Tongue (tissue), 2 donors: ENCODE results near the gene STARD5. TPM values are rescaled to one million over a fixed set of nuclear protein-coding genes. Genes with fewer than 3 reads are reported as not detected.
"Not testable (repeated sequence)": the region's sequence is repeated elsewhere in the genome, so short reads cannot be mapped to it uniquely, and the experiment has no call there.

Experiments
- DNase-seq: peaks from one replicate; pipeline ENCODE4 v3.0.0-alpha.2; 2015
- total RNA-seq: library from RNA; depleted of rRNA; stranded (reverse); fragments of >200 nt; gene quantifications from one replicate; pipeline ENCODE4 v1.2.3, GENCODE V29; 2014

STARD5 gene, protein sequence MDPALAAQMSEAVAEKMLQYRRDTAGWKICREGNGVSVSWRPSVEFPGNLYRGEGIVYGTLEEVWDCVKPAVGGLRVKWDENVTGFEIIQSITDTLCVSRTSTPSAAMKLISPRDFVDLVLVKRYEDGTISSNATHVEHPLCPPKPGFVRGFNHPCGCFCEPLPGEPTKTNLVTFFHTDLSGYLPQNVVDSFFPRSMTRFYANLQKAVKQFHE
- total RNA-seq = 4.2 TPM

DNA sequence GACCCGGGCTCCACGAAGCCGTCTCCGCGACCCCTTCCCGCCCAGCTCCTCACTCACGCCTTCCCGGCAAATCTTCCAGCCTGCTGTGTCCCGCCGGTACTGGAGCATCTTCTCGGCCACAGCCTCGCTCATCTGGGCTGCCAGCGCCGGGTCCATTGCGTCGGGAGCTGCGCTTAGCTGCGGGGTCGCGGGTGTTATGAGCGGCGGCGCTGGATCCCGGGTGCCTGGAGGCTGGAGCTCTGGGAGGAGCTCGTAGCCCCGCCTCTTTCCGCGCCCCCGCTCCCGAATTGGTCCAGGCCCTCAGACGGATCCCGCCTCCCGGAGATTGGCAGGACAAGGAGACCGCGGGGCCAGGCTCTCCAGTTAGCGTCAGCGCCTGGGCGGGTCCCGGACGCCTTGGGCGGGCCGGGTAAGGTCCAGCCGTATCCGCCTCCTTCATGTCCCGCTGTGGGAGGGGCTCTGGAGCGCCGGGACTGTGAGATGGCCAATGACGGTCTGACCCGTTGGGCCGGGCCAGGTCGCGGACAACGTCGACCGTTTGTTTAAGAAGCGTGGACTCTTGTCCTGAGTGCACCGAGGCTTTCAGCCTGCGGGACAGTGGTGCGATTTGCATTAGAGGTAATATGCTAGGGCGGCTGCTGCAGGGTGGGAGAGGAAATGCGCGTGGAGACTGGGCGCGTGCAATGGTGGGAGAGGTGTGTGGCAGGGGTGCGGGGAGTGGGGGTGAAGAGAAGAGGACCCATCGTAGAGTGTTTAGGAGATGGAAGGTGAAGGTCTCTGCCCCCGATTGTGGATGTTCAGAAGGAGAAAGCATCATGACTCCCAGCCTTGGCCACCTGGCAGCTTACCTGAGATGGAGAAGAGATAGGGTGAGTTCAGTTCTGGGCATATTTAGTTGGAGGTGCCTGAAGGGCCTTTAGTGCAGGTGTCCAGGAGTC lies at the start of gene STARD5:
Gene STARD5, minus strand, starts transcription at position 198 of the 938 bp plus-strand sequence. Its CDS starts 42 bp downstream, at position 156.
- peak; percentile 99 for DNase-seq

DNA sequence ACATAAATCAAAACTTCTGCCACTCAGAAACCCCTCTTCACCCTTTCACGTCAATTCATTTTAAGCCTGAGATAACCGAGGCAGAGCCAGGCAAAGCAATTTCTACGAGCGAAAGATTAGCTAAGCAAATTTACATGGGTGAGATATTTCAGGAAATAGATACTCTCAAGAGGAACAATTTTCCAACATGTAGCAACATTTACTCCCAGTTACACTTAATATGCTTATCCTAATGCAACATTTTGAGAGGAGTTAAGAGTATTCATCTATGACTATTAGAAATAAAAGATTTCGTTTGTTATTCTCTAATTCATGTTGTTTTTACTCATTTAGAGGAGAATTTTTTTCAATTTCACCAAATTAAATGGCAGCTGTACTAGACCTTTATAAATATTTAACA lies 49.2 kb upstream of the STARD5 start:
- DNase-seq = no peak

DNA sequence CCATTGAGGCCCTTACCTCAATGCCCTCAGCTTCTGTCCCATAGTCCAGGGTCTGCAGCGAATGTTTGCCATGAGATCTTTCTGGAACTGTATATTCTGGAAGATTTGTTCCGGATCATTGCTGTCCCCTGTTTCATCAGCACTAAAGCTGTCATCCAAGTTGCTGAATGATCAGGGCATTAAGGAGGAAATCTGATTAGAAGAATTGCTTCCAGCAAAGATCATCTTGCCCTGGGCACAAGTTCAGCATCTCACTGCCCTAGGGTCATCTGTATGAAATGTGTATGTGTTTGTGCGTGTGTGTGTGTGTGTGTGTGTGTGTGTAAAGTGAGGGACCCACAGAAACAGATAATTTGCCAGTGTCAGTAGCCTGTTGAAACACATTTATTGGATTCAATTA lies 48.6 kb upstream of the STARD5 start:
- no peak for DNase-seq

DNA sequence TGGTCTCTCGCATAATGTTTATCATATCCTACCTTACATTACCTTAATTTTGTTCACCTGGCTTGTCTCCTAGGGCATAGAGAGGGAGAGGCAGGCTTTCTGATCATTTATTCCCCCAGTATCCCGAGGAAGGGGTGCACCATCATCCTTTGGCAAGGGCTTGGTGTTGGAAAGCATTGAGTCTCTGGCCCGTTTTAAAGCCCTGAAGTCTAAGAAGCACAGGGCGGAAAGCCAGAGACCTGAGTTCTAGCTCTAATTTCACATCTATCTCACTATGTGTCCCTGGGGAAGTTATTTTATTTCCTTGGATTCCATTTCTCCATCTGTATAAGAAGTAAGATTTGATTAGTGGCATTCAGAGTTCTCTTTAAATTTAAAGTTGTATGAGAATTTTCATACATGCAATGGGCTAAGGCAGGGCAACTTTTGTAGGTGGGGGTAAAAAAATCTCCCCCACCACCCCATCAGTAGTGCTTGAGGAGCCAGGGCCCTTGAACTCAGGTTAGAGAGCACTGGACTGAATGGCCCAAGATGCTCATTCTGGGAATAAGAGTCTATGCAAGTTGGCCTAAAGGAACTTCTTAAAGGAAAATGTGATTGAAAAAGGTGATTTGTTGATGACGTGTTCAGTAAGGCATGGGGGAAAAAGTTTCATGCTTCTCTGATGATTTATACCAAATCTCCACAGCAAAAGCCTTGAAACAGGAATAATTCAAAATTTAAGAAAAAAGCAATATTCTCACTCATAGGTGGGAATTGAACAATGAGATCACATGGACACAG lies 40.0 kb upstream of the STARD5 start:
- DNase-seq = no peak

DNA sequence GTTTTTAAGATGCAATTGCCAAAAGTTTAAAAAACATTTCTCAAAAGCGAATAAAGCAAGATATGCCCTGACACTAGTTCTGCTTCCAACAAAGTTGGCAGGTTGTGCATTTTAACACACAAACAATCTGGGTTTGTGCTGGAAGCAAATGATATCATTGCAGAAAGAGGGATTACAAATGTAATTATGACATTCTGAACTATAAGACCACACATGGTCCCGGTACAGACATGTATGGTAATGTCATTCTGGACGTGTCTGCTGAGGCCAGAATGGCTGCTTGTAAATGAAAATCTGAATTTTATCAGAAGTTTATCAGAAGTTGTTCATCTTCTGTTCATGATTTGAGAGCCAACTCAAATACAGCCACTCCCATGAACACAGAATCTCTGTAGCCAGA lies 39.3 kb upstream of the STARD5 start:
- DNase-seq = no peak

DNA sequence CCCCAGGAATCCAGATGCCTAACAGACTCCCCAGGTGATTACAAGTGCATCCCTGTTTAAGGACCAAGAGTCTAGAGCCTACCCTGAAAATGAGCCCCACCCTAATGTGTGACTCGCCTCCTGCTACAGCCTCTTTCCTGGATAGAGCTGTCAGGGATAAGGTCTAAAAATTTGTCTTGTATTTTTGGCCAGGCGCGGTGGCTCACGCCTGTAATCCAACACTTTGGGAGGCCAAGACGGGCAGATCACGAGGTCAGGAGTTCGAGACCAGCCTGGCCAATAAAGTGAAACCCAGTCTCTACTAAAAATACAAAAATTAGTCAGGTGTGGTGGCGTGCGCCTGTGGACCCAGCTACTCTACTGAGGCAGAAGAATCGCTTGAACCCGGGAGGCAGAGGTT lies 38.8 kb upstream of the STARD5 start:
- no peak for DNase-seq

DNA sequence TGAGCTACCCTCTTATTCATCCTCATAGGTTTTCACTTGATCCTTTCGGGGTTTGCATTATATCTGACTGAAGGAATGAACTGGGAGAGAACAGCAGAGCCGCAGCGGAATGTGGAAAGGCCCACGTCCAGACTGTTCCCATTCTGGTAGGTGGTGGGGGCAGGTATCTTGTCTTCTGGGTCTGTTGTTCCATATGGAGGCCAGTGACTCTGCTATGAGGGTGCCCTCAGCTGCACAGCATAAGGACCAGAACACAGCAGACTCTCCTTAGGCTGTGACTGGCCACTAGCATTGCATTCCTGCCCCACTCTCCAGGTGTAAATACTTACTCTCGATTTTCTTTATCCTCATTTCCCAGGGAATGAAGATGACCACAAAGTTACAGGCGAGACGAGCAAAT lies 38.0 kb upstream of the STARD5 start:
- no peak for DNase-seq

DNA sequence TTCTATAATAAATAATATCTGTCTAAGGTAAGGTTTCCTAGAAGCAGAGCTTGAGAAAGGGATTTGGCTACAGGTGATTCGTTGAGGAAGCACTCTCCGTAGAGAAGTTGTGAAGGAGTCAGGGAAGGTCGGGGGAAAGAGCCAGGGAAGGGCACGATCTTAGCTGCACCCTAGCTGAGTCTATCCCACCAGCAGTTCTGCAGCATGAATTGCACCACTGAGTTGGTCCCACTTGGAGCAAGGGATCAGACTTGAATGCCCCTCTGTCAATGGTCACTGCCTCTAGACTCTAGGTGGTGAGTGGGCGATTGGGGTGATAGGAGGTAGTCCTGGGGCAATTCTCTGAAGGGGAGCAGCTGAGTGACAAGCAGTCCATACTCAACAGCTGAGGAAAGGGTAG lies 36.5 kb upstream of the STARD5 start:
- no peak for DNase-seq

DNA sequence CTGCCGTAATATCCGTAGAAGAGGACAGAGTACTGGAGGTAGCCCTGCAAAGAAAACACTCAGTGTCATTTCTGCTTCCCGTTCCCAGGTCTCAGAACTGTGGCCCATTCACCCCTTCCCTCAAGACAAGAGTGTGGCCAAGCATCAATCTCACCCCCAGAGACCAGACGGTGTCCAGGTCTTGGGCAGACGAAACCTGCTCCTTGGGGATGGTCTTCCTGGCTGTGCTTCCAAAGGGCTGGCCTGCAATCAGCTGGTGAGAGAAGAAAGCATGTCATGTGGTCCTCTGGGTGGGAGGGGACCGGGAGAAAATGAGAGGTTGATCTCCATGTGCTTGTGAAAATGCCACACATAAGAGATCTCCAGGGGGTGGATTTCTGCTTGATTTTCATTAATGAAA lies 34.3 kb upstream of the STARD5 start:
- DNase-seq = no peak

DNA sequence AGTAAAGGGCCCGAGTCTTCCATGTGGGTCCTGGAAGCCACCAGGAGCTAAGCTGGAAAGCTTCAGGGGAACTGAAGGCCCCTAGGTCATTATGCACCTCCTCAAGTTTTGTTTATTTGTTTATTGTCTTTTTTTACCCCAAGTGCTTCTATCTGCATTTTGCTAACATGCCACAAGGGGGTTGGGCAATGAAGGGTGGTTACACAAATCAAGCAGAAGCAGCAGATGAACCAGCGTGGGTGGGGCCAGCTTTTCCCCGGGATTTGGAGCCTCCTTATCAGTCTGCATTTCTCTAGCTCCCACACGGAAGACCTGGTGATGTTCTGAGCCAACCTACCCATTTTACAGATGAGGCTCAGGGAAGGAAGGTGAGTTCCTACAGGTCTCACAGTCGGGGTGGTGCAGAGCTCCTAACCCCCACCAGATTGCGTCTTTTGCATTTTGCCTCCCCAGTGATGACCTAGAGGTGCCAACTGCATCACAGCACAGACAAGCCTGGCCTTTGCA lies 33.3 kb upstream of the STARD5 start:
- DNase-seq = no peak

DNA sequence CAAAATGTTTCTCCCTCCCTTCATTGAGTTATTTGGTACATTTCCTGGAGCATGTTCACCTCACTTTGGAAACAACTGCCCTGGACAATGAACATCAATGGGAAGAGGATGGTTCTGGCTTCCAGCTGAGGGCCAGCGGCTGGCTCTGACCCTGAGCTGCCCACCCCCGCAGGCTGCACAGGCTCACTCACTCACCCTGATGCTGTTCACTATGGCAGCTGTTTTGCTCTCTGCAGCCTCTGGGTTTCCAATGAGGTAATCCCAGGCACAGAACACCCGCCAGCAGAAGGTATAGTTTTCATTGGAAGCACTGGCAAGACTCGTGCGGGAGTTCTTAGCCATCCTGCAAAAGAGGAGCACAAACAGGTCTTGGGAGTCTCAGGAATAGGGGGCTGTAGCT lies 32.3 kb upstream of the STARD5 start:
- DNase-seq = no peak

DNA sequence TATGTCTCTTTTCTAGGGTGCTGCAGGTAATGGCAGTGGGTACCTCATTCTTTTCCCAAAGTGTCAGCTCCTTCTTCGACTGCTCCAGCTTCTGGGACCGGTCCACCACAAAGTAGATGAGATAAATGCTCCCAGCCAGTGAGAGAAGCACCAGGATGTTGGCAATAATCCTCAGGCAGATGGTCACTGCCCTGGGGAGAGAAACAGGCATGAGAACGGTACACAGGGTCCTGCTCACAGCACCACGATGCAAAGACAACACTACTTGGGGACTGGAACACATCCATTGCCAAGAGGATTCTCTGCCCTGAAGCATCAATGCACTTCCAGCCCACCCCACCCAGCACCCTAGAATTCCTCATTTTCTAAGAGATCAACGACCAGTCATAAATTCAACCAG lies 27.7 kb upstream of the STARD5 start:
- no peak for DNase-seq

DNA sequence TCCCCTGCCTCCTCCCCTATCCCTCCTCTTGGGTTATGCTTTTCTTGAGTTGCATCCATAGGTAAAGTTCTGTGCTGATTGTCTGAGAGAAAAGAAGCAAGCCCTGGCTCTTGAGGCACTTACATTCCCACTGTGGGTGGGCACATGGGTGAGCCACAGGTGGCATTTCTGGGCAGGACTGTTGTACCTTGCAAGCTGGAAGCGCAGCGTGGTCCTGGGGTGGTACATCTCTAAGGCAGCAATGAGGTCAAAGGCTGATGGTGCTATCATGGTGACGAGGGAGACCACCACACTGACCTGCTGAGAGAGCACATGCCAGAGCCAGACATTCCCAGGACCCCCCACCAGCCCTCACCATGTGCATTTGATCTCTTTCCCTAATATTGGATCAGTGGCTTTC lies 25.3 kb upstream of the STARD5 start:
- no peak for DNase-seq

DNA sequence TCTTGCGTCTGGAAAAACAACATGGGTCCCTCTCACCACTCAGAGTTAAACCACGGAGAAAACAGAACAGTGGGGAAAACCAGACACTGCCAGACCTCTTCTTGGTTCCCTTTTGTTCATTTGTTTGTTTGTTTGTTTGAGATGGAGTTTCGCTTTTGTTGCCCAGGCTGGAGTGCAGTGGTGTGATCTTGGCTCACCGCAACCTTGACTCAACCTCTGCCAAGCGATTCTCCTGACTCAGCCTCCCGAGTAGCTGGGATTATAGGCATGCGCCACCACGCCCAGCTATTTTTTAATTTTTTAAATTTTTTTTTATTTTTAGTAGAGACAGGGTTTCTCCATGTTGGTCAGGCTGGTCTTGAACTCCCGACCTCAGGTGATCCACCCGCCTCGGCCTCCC lies 24.8 kb upstream of the STARD5 start:
- not testable (repeated sequence) for DNase-seq

DNA sequence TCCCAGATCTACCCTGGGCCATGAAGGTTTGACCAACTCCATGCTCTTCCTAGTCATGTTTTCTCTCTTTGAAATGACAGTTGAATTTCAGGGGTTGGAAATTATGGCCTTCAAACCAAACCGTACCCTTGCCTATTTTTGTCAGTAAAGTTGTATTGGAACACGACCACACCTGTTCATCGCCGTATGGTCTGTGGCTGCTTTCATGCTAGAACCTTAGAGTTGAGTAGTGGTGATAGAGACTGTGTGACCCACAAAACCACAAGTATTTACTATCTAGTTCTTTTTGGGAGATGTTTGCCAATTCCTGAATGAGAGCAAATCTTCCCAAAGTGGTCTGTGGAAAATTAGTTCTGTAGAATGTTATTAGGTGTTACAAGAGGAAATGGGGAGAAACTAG lies 24.0 kb upstream of the STARD5 start:
- DNase-seq = no peak

DNA sequence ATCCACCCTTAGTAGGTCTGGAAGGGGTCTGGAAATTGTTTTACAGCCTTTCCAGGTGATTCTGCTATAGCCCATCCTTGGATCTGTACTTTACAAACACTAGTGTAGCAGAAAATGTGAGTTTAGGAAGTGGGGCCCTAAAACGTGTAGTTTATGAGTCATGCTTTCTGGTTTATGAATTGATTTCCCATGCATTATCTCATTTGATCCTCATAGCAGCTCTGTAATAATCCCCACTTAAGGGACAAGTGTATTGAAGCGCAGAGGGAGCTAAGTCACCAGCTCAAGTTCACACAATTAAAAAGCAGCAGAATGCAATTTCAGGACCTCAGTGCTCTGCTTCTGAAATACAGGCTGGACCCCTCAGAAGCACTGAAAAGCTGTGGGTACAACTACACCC lies 22.7 kb upstream of the STARD5 start:
- peak; percentile 38 for DNase-seq

DNA sequence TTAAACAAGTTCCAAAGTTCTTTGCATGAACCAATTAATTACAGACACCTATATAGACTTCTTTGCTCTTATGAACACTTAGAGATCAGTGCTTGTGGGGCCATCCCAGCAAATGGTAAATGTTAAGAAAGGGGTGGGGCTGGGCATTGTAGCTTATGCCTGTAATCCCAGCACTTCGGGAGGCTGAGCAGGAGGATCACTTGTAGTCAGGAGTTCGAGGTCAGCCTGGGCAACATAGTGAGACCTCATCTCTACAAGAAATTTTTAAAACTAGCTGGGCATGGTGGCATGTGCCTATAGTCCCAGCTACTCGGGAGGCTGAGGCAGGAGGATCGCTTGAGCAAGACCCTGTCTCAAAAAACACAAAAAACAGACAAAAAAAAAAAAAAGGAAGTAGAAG lies 19.4 kb upstream of the STARD5 start:
- no peak for DNase-seq

DNA sequence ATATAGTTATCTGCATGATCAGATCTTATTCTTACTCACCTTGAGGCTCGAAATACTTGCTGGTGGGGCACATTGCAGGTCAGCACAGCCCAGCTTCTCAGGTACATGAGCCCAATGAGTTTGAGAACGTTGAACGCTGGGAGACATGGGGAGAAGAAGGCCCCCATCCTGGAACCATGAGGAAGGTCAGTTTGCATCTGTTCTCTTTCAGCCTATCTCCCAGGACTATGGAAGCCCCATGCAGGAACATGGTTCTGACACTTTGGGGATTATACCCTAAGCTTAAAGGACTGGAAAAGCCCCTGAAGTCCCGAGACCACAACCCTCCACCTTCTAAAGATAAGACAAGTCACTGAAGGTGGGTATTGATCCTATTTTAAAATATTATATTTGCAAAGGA lies 17.4 kb upstream of the STARD5 start:
- no peak for DNase-seq

DNA sequence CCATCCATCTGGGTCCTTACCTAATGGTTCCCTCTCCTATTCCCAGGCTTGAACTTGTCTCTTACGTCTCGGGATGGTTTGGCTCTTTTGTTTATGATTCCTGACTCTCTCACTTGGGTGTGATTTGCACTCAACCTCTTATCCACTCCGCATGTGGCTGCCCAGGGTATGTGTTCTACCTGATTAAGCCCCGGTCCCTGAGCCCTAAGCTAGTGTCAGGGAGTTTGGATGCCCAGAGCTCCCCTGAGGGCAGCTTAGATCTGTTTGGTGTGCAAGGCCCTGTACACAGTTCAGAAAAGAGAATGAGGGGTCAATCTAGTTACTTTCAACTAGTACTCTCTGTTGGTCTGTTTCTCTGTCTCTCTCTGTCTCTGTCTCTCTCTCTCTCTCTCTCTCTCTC lies 15.9 kb upstream of the STARD5 start:
- DNase-seq = no peak

DNA sequence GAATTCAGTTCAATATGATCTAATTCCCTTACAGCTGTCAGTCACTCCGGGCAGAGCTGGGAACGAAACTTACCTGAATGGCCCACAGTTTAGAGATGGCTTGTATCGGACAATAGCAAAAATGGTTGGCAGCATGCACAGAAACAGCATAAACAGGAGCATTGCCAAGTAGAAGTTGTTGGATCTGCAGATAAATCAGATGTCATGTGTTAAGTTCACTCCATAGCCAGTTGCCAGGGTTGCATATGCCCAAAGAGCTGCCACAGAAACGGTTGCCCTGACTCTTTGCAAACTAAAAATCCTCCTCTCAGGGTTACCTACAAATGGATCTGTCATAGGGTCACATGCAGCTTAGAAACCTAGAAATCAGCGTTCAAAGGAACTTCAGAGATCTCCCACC lies 15.4 kb upstream of the STARD5 start:
- no peak for DNase-seq

DNA sequence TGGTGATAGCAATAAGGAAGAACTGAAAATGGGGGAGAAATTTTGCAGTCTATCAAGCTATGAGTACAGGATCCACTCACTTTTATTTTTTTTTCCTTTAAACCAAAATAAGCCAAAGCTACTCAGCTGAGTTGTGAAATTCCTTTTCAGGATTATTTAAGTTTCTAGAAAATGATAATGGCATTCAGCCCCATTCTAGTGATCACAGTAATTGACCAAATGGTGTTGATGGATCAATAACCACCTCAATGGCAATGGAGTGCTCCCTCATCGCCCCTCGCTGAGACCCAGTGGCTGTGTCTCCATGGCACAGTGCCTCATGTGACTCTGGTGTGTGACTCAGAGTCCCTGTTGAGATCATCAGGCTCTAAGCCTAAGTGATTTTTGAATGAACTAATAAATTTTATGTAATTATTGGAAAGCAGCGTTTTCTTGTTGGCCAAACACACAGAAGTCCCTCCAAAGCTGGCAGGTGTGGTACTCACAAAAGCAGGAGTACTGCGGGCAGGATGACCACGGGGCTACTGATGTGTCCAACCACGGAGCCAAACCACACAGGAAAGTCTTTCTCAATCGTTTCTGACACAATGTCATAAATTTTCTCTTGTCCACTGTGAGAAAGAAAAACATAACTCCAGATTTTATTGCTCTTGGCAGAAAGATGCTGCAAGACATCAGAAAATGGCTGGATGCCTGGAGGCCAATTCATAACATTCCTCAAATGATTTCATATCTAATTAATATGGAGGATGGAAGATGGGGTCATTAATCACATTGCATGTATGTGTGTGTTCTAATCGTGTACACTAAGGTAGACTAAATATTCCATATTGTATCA lies 14.4 kb upstream of the STARD5 start:
- peak; percentile 28 for DNase-seq

DNA sequence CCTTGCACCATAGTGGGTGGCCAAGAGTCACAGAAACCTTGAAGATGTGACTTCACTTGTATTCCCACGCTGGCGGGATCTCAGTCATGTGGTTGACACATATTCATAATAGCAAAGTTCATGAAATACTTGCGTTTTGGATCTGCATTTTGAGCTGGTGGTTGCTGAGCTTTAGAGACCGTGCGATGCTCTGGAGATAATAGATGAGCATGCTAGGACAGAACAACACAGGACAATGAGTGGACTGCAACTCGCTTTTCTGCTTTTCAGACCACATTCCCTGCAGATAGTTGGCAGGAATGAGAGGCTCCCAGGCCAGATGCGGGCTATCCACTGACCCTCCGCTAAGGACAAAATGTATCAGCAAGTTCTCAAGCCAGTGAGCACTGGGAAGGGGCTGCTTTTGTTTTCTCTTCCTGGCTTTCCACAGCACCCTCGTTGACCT lies 13.8 kb upstream of the STARD5 start:
- no peak for DNase-seq
